ENCODE data around the gene GPATCH1.
A peak's percentile ranks its signal among the peaks of the same experiment; 100 is the strongest.

Gene GPATCH1

GRCh38 chr19:33159149-33159548, 78.2 kb downstream of the GPATCH1 start (continued):
- TF ChIP-seq ZSCAN30 (tag by site-specific recombination; IDR thresholded peaks at IDR 0.05) (no peak), GLI4 (tag by site-specific recombination; IDR thresholded peaks at IDR 0.05) (no peak), ZNF791 (tag by site-specific recombination; IDR thresholded peaks at IDR 0.05) (peak; percentile 90), ZFP69B (tag by site-specific recombination; IDR thresholded peaks at IDR 0.05) (no peak), MYNN (tag by site-specific recombination; IDR thresholded peaks at IDR 0.05; ENCODE audit: borderline replicate concordance) (peak; percentile 34; the same call in 1 of the 2 replicates), ZNF670 (tag by site-specific recombination; IDR thresholded peaks at IDR 0.05; ENCODE audit: low read depth) (no peak), ZBTB20 (tag by site-specific recombination; IDR thresholded peaks at IDR 0.05) (no peak), ZNF23 (tag by site-specific recombination; IDR thresholded peaks at IDR 0.05; ENCODE audit: borderline replicate concordance) (peak; percentile 59; the same call in 1 of the 2 replicates), ZNF302 (tag by site-specific recombination; IDR thresholded peaks at IDR 0.05; ENCODE audit: low read depth) (peak; percentile 85; the same call in 1 of the 2 replicates), HOXD13 (CRISPR knock-in tag; IDR thresholded peaks at IDR 0.05; ENCODE audit: borderline replicate concordance) (no peak), INSM2 (tag by site-specific recombination; IDR thresholded peaks at IDR 0.05) (no peak), ZNF416 (tag by site-specific recombination; IDR thresholded peaks at IDR 0.05) (no peak), YY1 (tag by site-specific recombination; IDR thresholded peaks at IDR 0.05) (no peak), ZNF639 (tag by site-specific recombination; IDR thresholded peaks at IDR 0.05) (peak; percentile 89), ZNF768 (tag by site-specific recombination; IDR thresholded peaks at IDR 0.05) (no peak), ZBTB21 (tag by site-specific recombination; IDR thresholded peaks at IDR 0.05) (peak; percentile 87), ZBTB48 (tag by site-specific recombination; IDR thresholded peaks at IDR 0.05) (no peak), ZNF664 (tag by site-specific recombination; IDR thresholded peaks at IDR 0.05) (peak; percentile 97), HOXC10 (CRISPR knock-in tag; IDR thresholded peaks at IDR 0.05) (no peak), ZNF501 (tag by site-specific recombination; IDR thresholded peaks at IDR 0.05) (peak; percentile 92), ZNF26 (tag by site-specific recombination; IDR thresholded peaks at IDR 0.05) (no peak), REPIN1 (tag by site-specific recombination; IDR thresholded peaks at IDR 0.05; ENCODE audit: low read depth) (peak; percentile 61; the same call in 1 of the 2 replicates), ZNF513 (tag by site-specific recombination; IDR thresholded peaks at IDR 0.05) (no peak), ZNF571 (tag by site-specific recombination; IDR thresholded peaks at IDR 0.05) (no peak), ZNF776 (tag by site-specific recombination; IDR thresholded peaks at IDR 0.05; ENCODE audit: borderline replicate concordance) (no peak), ZNF24 (tag by site-specific recombination; IDR thresholded peaks at IDR 0.05) (peak; percentile 65; the same call in 1 of the 2 replicates), ZNF704 (tag by site-specific recombination; IDR thresholded peaks at IDR 0.05) (peak; percentile 86), MZF1 (tag by site-specific recombination; IDR thresholded peaks at IDR 0.05; ENCODE audit: borderline replicate concordance) (peak; percentile 87; the same call in 1 of the 2 replicates), KLF16 (tag by site-specific recombination; IDR thresholded peaks at IDR 0.05) (no peak), ZNF596 (tag by site-specific recombination; IDR thresholded peaks at IDR 0.05) (no peak), ZNF112 (tag by site-specific recombination; IDR thresholded peaks at IDR 0.05) (no peak), SP7 (tag by site-specific recombination; IDR thresholded peaks at IDR 0.05) (no peak), TCF7L2 (IDR thresholded peaks at IDR 0.05; ENCODE audit: borderline replicate concordance, low read depth, low read length) (no peak), ZIC2 (tag by site-specific recombination; IDR thresholded peaks at IDR 0.05) (no peak), ZNF692 (tag by site-specific recombination; IDR thresholded peaks at IDR 0.05) (0 out of 2 replicates have a peak, but pooled peaks have one; percentile 33)
